Spleen (tissue), 11 donors: ENCODE data around the gene PDZD2. TPM values are rescaled to one million over a fixed set of nuclear protein-coding genes. Genes with fewer than 3 reads are reported as not detected.

ENCODE experiments used
- DNase-seq: peaks from one replicate; pipeline ENCODE4 v3.0.0-alpha.2; 2020
- H3K27ac ChIP-seq, 8 donors: fragments of 200-600 bp; sonication (generic) in 7 of 8; 1 replicate in 4 of 8; 2 replicates in 4 of 8; pipeline versions ENCODE4 v1.5.0 to v1.8.0; 2016 to 2021; ENCODE audit warnings: inconsistent platforms in 4 of 8, mild to moderate bottlenecking in 4 of 8, moderate library complexity in 1 of 8
- H3K27me3 ChIP-seq, 7 donors: fragments of 200-600 bp; sonication (generic) in 6 of 7; replicated peaks in 1 of 7; 1 replicate in 4 of 7; 2 replicates in 3 of 7; pipeline versions ENCODE4 v1.5.0 to v1.8.0; 2016 to 2021; ENCODE audit warnings: inconsistent platforms in 3 of 7, mild to moderate bottlenecking in 1 of 7
- H3K36me3 ChIP-seq, 6 donors: fragments of 200-600 bp; sonication (generic) in 5 of 6; 1 replicate in 4 of 6; 2 replicates in 2 of 6; pipeline versions ENCODE4 v1.5.0 to v1.8.0; 2016 to 2021; ENCODE audit warnings: inconsistent platforms in 2 of 6
- H3K4me1 ChIP-seq, 6 donors: fragments of 200-600 bp; sonication (generic) in 5 of 6; 1 replicate in 3 of 6; 2 replicates in 3 of 6; pipeline versions ENCODE4 v1.5.0 to v1.8.0; 2016 to 2021; ENCODE audit warnings: inconsistent platforms in 3 of 6
- H3K4me3 ChIP-seq, 8 donors: fragments of 200-600 bp; sonication (generic) in 7 of 8; 1 replicate in 4 of 8; 2 replicates in 4 of 8; pipeline versions ENCODE4 v1.5.0 to v1.8.0; 2016 to 2021; ENCODE audit warnings: inconsistent platforms in 4 of 8, mild to moderate bottlenecking in 4 of 8, moderate library complexity in 2 of 8
- H3K9me3 ChIP-seq, 8 donors: fragments of 200-600 bp; sonication (generic) in 7 of 8; 1 replicate in 4 of 8; 2 replicates in 4 of 8; pipeline versions ENCODE4 v1.5.0 to v1.8.0; 2016 to 2021; ENCODE audit warnings: inconsistent platforms in 4 of 8
- POLR2A ChIP-seq, 3 donors: fragments of 450-650 bp; IDR thresholded peaks; one replicate each; pipeline ENCODE4 v1.5.1; 2017; ENCODE audit warnings: antibody characterized with exemption in 3 of 3, mild to moderate bottlenecking in 1 of 3
- POLR2AphosphoS5 ChIP-seq, 3 donors: sonication (generic); formaldehyde crosslinking; IDR thresholded peaks; one replicate each; pipeline ENCODE4 v1.5.1; 2017; ENCODE audit warnings: antibody characterized with exemption in 3 of 3
- WGBS, 5 donors: extraction: QIAGEN DNeasy Blood & Tissue Kit in 3 of 5; methylation state at CpG; one replicate each; pipeline versions ENCODE4 v1.1.5 to v1.1.7; 2013 to 2018; 5-methylcytosine and 5-hydroxymethylcytosine counted together
- intact Hi-C: fragments of 100-400 bp; cut with DNase I; formaldehyde crosslinking; loops from one replicate; pipeline ENCODE4 v1.15.0; 2023; ENCODE audit warnings: low total_unique reads
- polyA plus RNA-seq, 3 donors: library from polyadenylated mRNA; stranded (reverse); fragments of 200-250 nt; gene quantifications; one replicate each; pipeline ENCODE4 v1.2.1, GENCODE V29; 2013
- total RNA-seq, 7 donors: library from RNA; depleted of rRNA in 3 of 7; stranded (reverse); fragments of >200 nt in 3 of 7; fragmentation: NEBNext Ultra II Directional in 4 of 7; extraction: Animal tissue kit (Norgen Biotek cat#: 25700) in 4 of 7; gene quantifications; one replicate each; pipeline versions ENCODE4 v1.1.0 to v1.2.1, GENCODE V29; 2016 to 2021
- TF ChIP-seq, protein P1 (sequence below), 11 experiments: fragments of 200-600 bp in 7 of 11; fragments of 450-650 bp in 4 of 11; sonication (generic) in 4 of 11; IDR thresholded peaks in 8 of 11; conservative IDR thresholded peaks in 3 of 11; 1 replicate in 7 of 11; 2 replicates in 4 of 11; pipeline versions ENCODE4 v1.4.0 to v1.8.0; 2016 to 2021; ENCODE audit warnings: antibody characterized with exemption in 11 of 11, inconsistent platforms in 4 of 11, mild to moderate bottlenecking in 1 of 11
- donor health status: healthy with polysubstance abuse.
- donor health status: DM: no; HTN: no; CAD: no; lungs with moderate emphysema.
- donor health status: DM: no; HTN: no; CAD: no.
- donor health status: Bipolar disorder and iron deficiency.
- donor health status: healthy.
- donor health status: DM: no; HTN: no; CAD: no.
- donor health status: DM: yes; HTN: yes; CAD: no.

The PDZD2 gene
- total and polyA plus RNA-seq, 10 donors: 0.09 to 4.7 (median 2.4) TPM

- Histone ChIP-seq H3K4me3 (no peak overlapping the region), H3K27ac (no peak overlapping the region), H3K9me3 (no peaks in the 10 kb centered on the region), H3K36me3 (no peaks in the 10 kb centered on the region), H3K27me3 (peaks cover 0 to 3% (median 0%) of the 10 kb centered on the region in 7 donors), H3K4me1 (no peaks in the 10 kb centered on the region)
- TF ChIP-seq POLR2A (IDR thresholded peaks at IDR 0.05): no peak
- TF ChIP-seq, protein P1, sequence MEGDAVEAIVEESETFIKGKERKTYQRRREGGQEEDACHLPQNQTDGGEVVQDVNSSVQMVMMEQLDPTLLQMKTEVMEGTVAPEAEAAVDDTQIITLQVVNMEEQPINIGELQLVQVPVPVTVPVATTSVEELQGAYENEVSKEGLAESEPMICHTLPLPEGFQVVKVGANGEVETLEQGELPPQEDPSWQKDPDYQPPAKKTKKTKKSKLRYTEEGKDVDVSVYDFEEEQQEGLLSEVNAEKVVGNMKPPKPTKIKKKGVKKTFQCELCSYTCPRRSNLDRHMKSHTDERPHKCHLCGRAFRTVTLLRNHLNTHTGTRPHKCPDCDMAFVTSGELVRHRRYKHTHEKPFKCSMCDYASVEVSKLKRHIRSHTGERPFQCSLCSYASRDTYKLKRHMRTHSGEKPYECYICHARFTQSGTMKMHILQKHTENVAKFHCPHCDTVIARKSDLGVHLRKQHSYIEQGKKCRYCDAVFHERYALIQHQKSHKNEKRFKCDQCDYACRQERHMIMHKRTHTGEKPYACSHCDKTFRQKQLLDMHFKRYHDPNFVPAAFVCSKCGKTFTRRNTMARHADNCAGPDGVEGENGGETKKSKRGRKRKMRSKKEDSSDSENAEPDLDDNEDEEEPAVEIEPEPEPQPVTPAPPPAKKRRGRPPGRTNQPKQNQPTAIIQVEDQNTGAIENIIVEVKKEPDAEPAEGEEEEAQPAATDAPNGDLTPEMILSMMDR (IDR thresholded peaks at IDR 0.05 in 8 of 11, conservative IDR thresholded peaks at IDR 0.05 in 3 of 11): no peak
- no peak for TF ChIP-seq POLR2AphosphoS5 (IDR thresholded peaks at IDR 0.05)
- no peak for DNase-seq
- intact Hi-C loops: no loop called here
- WGBS, 5 donors: 51 to 71% (median 60%) methylated on average over 3 of the region's 3 CpGs
Observed at GRCh38 chr5:31962871-31963307, 324.0 kb downstream of the PDZD2 start.

GRCh38 chr5:31963358-31964006 is 324.6 kb downstream of the PDZD2 start:
- no peak for DNase-seq
- intact Hi-C loops: no loop called here
- Histone ChIP-seq H3K27me3 (peaks cover 0 to 3% (median 0%) of the 10 kb centered on the region in 7 donors), H3K27ac (no peak overlapping the region), H3K4me3 (no peak overlapping the region), H3K36me3 (no peaks in the 10 kb centered on the region), H3K4me1 (no peaks in the 10 kb centered on the region), H3K9me3 (no peaks in the 10 kb centered on the region)
- TF ChIP-seq, protein P1 (IDR thresholded peaks at IDR 0.05 in 8 of 11, conservative IDR thresholded peaks at IDR 0.05 in 3 of 11): no peak
- TF ChIP-seq POLR2A (IDR thresholded peaks at IDR 0.05): no peak
- no peak for TF ChIP-seq POLR2AphosphoS5 (IDR thresholded peaks at IDR 0.05)
- WGBS, 5 donors: 79 to 95% (median 89%) methylated on average over 10 to 13 of the region's 13 CpGs

DNA sequence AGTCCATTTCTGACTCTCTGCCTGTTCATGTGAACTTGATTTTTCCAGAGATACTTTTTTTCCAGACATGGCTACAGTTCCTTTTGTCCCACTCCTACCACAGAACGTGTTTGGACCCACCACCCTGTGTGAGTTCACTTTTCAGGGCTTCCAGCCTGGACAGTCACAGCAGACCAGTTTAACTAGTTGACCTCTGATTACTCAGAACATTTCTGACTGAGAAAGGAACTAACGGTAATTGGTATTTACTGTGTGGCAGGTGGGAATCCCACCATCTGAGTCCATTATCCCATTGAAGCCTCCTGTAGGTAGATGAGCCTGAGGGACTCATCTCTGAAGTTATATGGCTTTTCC is 325.1 kb downstream of the PDZD2 start:
- H3K9me3 ChIP-seq: no peaks in the 10 kb centered on the region
- WGBS, 5 donors: 61 to 88% (median 84%) methylated on average over 2 of the region's 2 CpGs
- H3K36me3 ChIP-seq: no peaks in the 10 kb centered on the region
- no peak for TF ChIP-seq POLR2AphosphoS5 (IDR thresholded peaks at IDR 0.05)
- TF ChIP-seq POLR2A (IDR thresholded peaks at IDR 0.05): no peak
- TF ChIP-seq, protein P1 (IDR thresholded peaks at IDR 0.05 in 8 of 11, conservative IDR thresholded peaks at IDR 0.05 in 3 of 11): no peak
- no peak for DNase-seq
- no peak overlapping the region for H3K27ac ChIP-seq
- no peaks in the 10 kb centered on the region for H3K4me1 ChIP-seq
- H3K4me3 ChIP-seq: no peak overlapping the region
- H3K27me3 ChIP-seq: peaks cover 0 to 3% (median 0%) of the 10 kb centered on the region in 7 donors
- intact Hi-C loops: no loop called here

- intact Hi-C loops: no loop called here
- TF ChIP-seq POLR2AphosphoS5 (IDR thresholded peaks at IDR 0.05) (no peak), POLR2A (IDR thresholded peaks at IDR 0.05) (no peak)
- TF ChIP-seq, protein P1 (IDR thresholded peaks at IDR 0.05 in 8 of 11, conservative IDR thresholded peaks at IDR 0.05 in 3 of 11): no peak
- 81 to 92% (median 84%) methylated on average over 6 of the region's 6 CpGs for WGBS, 5 donors
Observed at GRCh38 chr5:31965227-31965626, 326.3 kb downstream of the PDZD2 start.

More at GRCh38 chr5:31965227-31965626, 326.3 kb downstream of the PDZD2 start:
- no peak for DNase-seq
- no peak overlapping the region for H3K27ac ChIP-seq
- peaks cover 0 to 3% (median 0%) of the 10 kb centered on the region in 7 donors for H3K27me3 ChIP-seq
- H3K4me1 ChIP-seq: no peaks in the 10 kb centered on the region
- no peak overlapping the region for H3K4me3 ChIP-seq
- no peaks in the 10 kb centered on the region for H3K9me3 ChIP-seq
- no peaks in the 10 kb centered on the region for H3K36me3 ChIP-seq
